Mesenchymal stem cell (in vitro differentiated cells and primary cell): ENCODE measurements around the gene RAB30.

ENCODE experiments used
- DNase-seq: peaks from one replicate; pipeline ENCODE4 v3.0.0-alpha.2; 2013
- H2AFZ ChIP-seq: one replicate; pipeline ENCODE4 v1.6.1; 2013; ENCODE audit warnings: low read depth, mild to moderate bottlenecking, control low read depth, inconsistent platforms, low read length, moderate library complexity
- H2AK5ac ChIP-seq: 2 replicates; pipeline ENCODE4 v1.6.1; 2013; ENCODE audit warnings: low read length, moderate library complexity, mild to moderate bottlenecking, inconsistent platforms; ENCODE audit not compliant: severe bottlenecking
- H2BK120ac ChIP-seq: one replicate; pipeline ENCODE4 v1.6.1; 2013; ENCODE audit warnings: low read depth, mild to moderate bottlenecking, inconsistent platforms, low read length, moderate library complexity
- H2BK12ac ChIP-seq, 2 experiments: one replicate each; pipeline ENCODE4 v1.6.1; 2013; ENCODE audit warnings: inconsistent platforms in 2 of 2, low read length in 2 of 2, mild to moderate bottlenecking in 2 of 2, moderate library complexity in 2 of 2, control low read depth in 1 of 2
- H2BK15ac ChIP-seq: one replicate; pipeline ENCODE4 v1.6.1; 2013; ENCODE audit warnings: mild to moderate bottlenecking, low read depth, inconsistent platforms; ENCODE audit not compliant: poor library complexity, severe bottlenecking
- H2BK5ac ChIP-seq: 2 replicates; pipeline ENCODE4 v1.6.1; 2013; ENCODE audit warnings: low read depth, mild to moderate bottlenecking, low read length, control low read depth, inconsistent platforms; ENCODE audit not compliant: poor library complexity, severe bottlenecking
- H3K14ac ChIP-seq, 2 experiments: one replicate each; pipeline ENCODE4 v1.6.1; 2013; ENCODE audit warnings: inconsistent platforms in 2 of 2, low read length in 2 of 2, control low read depth in 1 of 2, mild to moderate bottlenecking in 1 of 2, moderate library complexity in 1 of 2
- H3K18ac ChIP-seq, 2 experiments: one replicate each; pipeline ENCODE4 v1.6.1; 2013; ENCODE audit warnings: inconsistent platforms in 2 of 2, low read length in 2 of 2, control low read depth in 1 of 2, low read depth in 1 of 2, mild to moderate bottlenecking in 1 of 2
- H3K23ac ChIP-seq, 2 experiments: one replicate each; pipeline ENCODE4 v1.6.1; 2013; ENCODE audit warnings: inconsistent platforms in 2 of 2, low read length in 2 of 2, mild to moderate bottlenecking in 2 of 2, moderate library complexity in 2 of 2, control low read depth in 1 of 2
- H3K27ac ChIP-seq: 2 replicates; pipeline ENCODE4 v1.5.1; 2013; ENCODE audit warnings: mild to moderate bottlenecking, moderate library complexity, low read length, control low read depth, inconsistent platforms; ENCODE audit not compliant: poor library complexity, severe bottlenecking
- H3K27me3 ChIP-seq, 2 experiments: 2 replicates each; pipeline versions ENCODE4 v1.6.1 to v1.7.0; 2013; ENCODE audit warnings: low read length in 2 of 2, mild to moderate bottlenecking in 2 of 2, moderate library complexity in 2 of 2, control low read depth in 1 of 2, inconsistent platforms in 1 of 2; ENCODE audit not compliant: control insufficient read depth in 1 of 2, insufficient read depth in 1 of 2
- H3K36me3 ChIP-seq, 2 experiments: 2 replicates each; pipeline versions ENCODE4 v1.6.1 to v1.7.0; 2013; ENCODE audit warnings: low read length in 2 of 2, control low read depth in 1 of 2, inconsistent platforms in 1 of 2, low read depth in 1 of 2, mild to moderate bottlenecking in 1 of 2; ENCODE audit not compliant: insufficient read depth in 2 of 2, control insufficient read depth in 1 of 2
- H3K4ac ChIP-seq, 2 experiments: one replicate each; pipeline ENCODE4 v1.6.1; 2013; ENCODE audit warnings: inconsistent platforms in 2 of 2, low read length in 2 of 2, mild to moderate bottlenecking in 2 of 2, moderate library complexity in 2 of 2, control low read depth in 1 of 2, low read depth in 1 of 2
- H3K4me1 ChIP-seq: 2 replicates; pipeline ENCODE4 v1.6.1; 2013; ENCODE audit warnings: low read depth, low read length, control low read depth; ENCODE audit not compliant: control insufficient read depth, insufficient read depth
- H3K4me2 ChIP-seq: 2 replicates; pipeline ENCODE4 v1.6.1; 2013; ENCODE audit warnings: low read length, mild to moderate bottlenecking, inconsistent platforms; ENCODE audit not compliant: poor library complexity, severe bottlenecking
- H3K4me3 ChIP-seq, 2 experiments: 2 replicates each; pipeline versions ENCODE4 v1.5.1 to v1.7.0; 2013; ENCODE audit warnings: low read length in 2 of 2, mild to moderate bottlenecking in 2 of 2, control low read depth in 1 of 2, low read depth in 1 of 2; ENCODE audit not compliant: insufficient read depth in 1 of 2
- H3K79me1 ChIP-seq: replicated peaks from 2 replicates; pipeline ENCODE4 v1.6.1; 2013; ENCODE audit warnings: mild to moderate bottlenecking, control low read depth, low read length, inconsistent platforms; ENCODE audit not compliant: poor library complexity, severe bottlenecking
- H3K9ac ChIP-seq: 2 replicates; pipeline ENCODE4 v1.7.0; 2013; ENCODE audit warnings: mild to moderate bottlenecking, low read length, moderate library complexity
- H3K9me3 ChIP-seq: 2 replicates; pipeline ENCODE4 v1.7.0; 2013; ENCODE audit warnings: mild to moderate bottlenecking, low read length; ENCODE audit not compliant: control insufficient read depth
- H4K8ac ChIP-seq: one replicate; pipeline ENCODE4 v1.6.1; 2013; ENCODE audit warnings: inconsistent platforms, mild to moderate bottlenecking, low read length, moderate library complexity
- H4K91ac ChIP-seq: one replicate; pipeline ENCODE4 v1.6.1; 2013; ENCODE audit warnings: mild to moderate bottlenecking, low read length, inconsistent platforms
- WGBS: methylation state at CpG from one replicate; pipeline ENCODE4 v1.1.7; 2013; ENCODE audit warnings: mixed read lengths; 5-methylcytosine and 5-hydroxymethylcytosine counted together

The RAB30 gene

GRCh38 chr11:82989628-82990404, 81.9 kb downstream of the RAB30 start:
- no peak overlapping the region for H2BK15ac ChIP-seq
- no peak overlapping the region for H3K4ac ChIP-seq
- H2BK5ac ChIP-seq = no peak overlapping the region
- no peak overlapping the region for H4K91ac ChIP-seq
- no peak overlapping the region for H2AK5ac ChIP-seq
- H3K23ac ChIP-seq = no peak overlapping the region
- H2BK120ac ChIP-seq = no peak overlapping the region
- H4K8ac ChIP-seq = no peak overlapping the region
- peaks cover 6 to 55% of the 10 kb centered on the region in 2 experiments for H3K36me3 ChIP-seq
- no peaks in the 10 kb centered on the region for H3K27me3 ChIP-seq
- no peak overlapping the region for H3K4me2 ChIP-seq
- DNase-seq = no peak
- H3K18ac ChIP-seq = no peak overlapping the region
- no peaks in the 10 kb centered on the region for H3K4me1 ChIP-seq
- H2AFZ ChIP-seq = no peak overlapping the region
- H3K4me3 ChIP-seq = no peak overlapping the region
- WGBS = 88% methylated on average over 7 of the region's 9 CpGs
- H3K9me3 ChIP-seq = no peaks in the 10 kb centered on the region
- H3K27ac ChIP-seq = no peak overlapping the region
- no peak overlapping the region for H2BK12ac ChIP-seq
- no peak overlapping the region for H3K14ac ChIP-seq
- H3K9ac ChIP-seq = no peak overlapping the region
- H3K79me1 ChIP-seq = peaks cover 11% of the 10 kb centered on the region

DNA sequence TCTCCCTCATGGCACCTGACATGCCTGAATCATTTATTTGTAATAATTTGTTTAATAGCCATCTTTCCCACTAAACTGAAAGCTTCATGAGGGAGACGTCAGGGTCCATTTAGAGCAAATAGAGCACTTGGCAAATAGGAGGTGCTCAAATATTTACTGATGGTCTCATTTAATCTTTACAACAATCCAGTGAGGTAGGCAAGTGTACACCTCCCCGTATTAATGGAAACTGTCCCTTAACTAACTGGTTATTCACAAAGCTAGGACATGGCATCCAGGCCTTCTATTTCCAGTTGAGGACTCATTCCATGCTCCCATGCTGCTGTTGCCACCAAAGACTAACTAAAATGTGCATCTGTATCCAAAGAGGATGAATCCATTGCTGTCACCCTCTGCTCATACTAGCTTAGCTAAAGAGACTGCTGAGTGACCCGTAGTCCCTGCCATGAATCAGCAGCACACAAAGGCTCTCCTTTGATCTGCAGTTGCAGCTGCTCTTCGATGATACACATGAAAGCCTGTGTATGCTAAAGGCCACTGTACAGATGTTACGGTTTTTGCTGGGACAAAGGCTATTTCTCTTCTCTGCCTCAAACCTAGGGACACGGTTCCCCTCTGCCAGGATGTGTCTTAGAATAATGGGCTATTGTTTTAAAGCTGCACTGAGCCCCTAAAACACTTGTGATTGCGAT, 82.6 kb downstream of the RAB30 start:
- H3K27me3 ChIP-seq = no peaks in the 10 kb centered on the region
- no peak overlapping the region for H3K23ac ChIP-seq
- peaks cover 9% of the 10 kb centered on the region for H3K79me1 ChIP-seq
- H3K4me1 ChIP-seq = no peaks in the 10 kb centered on the region
- H3K4me2 ChIP-seq = no peak overlapping the region
- H2BK120ac ChIP-seq = no peak overlapping the region
- no peak overlapping the region for H2AFZ ChIP-seq
- H3K9ac ChIP-seq = no peak overlapping the region
- peak overlapping the region in 1 of 2 experiments; percentile 32 for H3K14ac ChIP-seq
- 86% methylated on average over 7 of the region's 7 CpGs for WGBS
- H3K18ac ChIP-seq = no peak overlapping the region
- DNase-seq = no peak
- no peak overlapping the region for H2AK5ac ChIP-seq
- H3K9me3 ChIP-seq = no peaks in the 10 kb centered on the region
- H3K27ac ChIP-seq = no peak overlapping the region
- no peak overlapping the region for H3K4me3 ChIP-seq
- no peak overlapping the region for H2BK12ac ChIP-seq
- H3K4ac ChIP-seq = no peak overlapping the region
- H2BK5ac ChIP-seq = no peak overlapping the region
- H4K91ac ChIP-seq = no peak overlapping the region
- H4K8ac ChIP-seq = no peak overlapping the region
- no peak overlapping the region for H2BK15ac ChIP-seq
- peaks cover 6 to 63% of the 10 kb centered on the region in 2 experiments for H3K36me3 ChIP-seq

- H3K27me3 ChIP-seq = no peaks in the 10 kb centered on the region
- no peak overlapping the region for H3K14ac ChIP-seq
- no peak overlapping the region for H4K8ac ChIP-seq
- peaks cover 8% of the 10 kb centered on the region for H3K79me1 ChIP-seq
- peaks cover 6 to 59% of the 10 kb centered on the region in 2 experiments for H3K36me3 ChIP-seq
- H3K4me3 ChIP-seq = no peak overlapping the region
- H2BK120ac ChIP-seq = no peak overlapping the region
- H3K18ac ChIP-seq = no peak overlapping the region
- H3K4me1 ChIP-seq = no peaks in the 10 kb centered on the region
- no peaks in the 10 kb centered on the region for H3K9me3 ChIP-seq
- H4K91ac ChIP-seq = no peak overlapping the region
- H3K23ac ChIP-seq = no peak overlapping the region
- 100% methylated on average over 2 of the region's 2 CpGs for WGBS
- H2BK5ac ChIP-seq = no peak overlapping the region
- H2AFZ ChIP-seq = no peak overlapping the region
- no peak overlapping the region for H3K4me2 ChIP-seq
- no peak overlapping the region for H2BK15ac ChIP-seq
- H2AK5ac ChIP-seq = no peak overlapping the region
- H2BK12ac ChIP-seq = no peak overlapping the region
- H3K4ac ChIP-seq = no peak overlapping the region
- no peak overlapping the region for H3K27ac ChIP-seq
- DNase-seq = no peak
- H3K9ac ChIP-seq = no peak overlapping the region
Measured at GRCh38 chr11:82987997-82988396, 83.7 kb downstream of the RAB30 start.

GRCh38 chr11:82986446-82986845, 85.3 kb downstream of the RAB30 start:
- H2BK15ac ChIP-seq = no peak overlapping the region
- H4K91ac ChIP-seq = no peak overlapping the region
- H3K4ac ChIP-seq = no peak overlapping the region
- no peak overlapping the region for H3K4me2 ChIP-seq
- no peaks in the 10 kb centered on the region for H3K27me3 ChIP-seq
- H3K4me3 ChIP-seq = no peak overlapping the region
- H2BK120ac ChIP-seq = no peak overlapping the region
- peaks cover 2% of the 10 kb centered on the region for H3K4me1 ChIP-seq
- H3K14ac ChIP-seq = no peak overlapping the region
- no peak overlapping the region for H2BK5ac ChIP-seq
- no peak overlapping the region for H3K27ac ChIP-seq
- H3K36me3 ChIP-seq = peaks cover 7 to 58% of the 10 kb centered on the region in 2 experiments
- no peaks in the 10 kb centered on the region for H3K9me3 ChIP-seq
- no peak overlapping the region for H2BK12ac ChIP-seq
- peaks cover 2% of the 10 kb centered on the region for H3K79me1 ChIP-seq
- H3K18ac ChIP-seq = no peak overlapping the region
- 67% methylated on average over 2 of the region's 3 CpGs for WGBS
- H4K8ac ChIP-seq = no peak overlapping the region
- DNase-seq = no peak
- no peak overlapping the region for H2AFZ ChIP-seq
- no peak overlapping the region for H2AK5ac ChIP-seq
- no peak overlapping the region for H3K9ac ChIP-seq
- H3K23ac ChIP-seq = no peak overlapping the region
